ENCODE measurements around the gene COL5A3.

The COL5A3 gene

DNA sequence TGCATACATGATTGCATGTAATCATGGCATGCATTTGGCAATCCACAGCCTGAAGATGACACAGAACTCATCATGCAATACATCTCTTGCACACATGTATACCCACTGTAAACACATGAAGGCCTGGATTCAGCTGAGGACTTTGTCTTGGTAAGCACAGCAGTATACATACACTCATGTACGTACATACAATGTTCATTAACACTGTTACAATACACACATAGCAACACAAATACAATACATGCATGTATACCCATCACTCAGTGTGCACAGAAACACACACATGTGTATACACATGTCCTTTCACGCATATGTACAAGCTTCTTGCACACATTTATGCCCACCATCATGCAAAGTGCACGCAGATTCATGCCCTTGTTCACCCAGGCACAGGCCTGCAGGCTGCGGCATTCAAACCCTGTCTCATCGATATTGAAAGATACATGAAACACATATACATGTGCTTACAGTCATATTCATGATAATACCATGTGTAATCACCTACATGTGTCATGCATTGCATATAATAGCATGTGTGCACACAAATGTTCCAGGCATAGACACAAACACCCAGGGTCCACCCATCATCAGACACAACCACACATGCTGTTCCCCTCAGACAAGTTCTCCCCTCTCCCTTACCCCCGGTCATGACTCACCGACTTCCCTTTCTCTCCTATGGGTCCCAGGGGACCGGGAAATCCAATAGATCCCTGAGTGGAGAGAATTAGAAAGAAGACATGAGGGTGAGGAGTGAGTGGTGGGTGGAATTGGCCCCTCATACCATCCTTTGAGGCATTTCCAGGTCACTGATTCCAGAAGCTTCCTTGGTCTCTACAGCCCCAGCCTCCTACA is 28.7 kb downstream of the COL5A3 start:
- H3K36me3 Mint-ChIP-seq (ENCODE audit: insufficient read depth) = peaks cover 49% of the 10 kb centered on the region
- H3K27ac Mint-ChIP-seq = peak overlapping the region in 1 of 2 donors; percentile 11
- peaks cover 15 to 16% of the 10 kb centered on the region in 2 donors for H3K27me3 Mint-ChIP-seq
- H3K4me1 Mint-ChIP-seq (ENCODE audit: low read depth in 2 of 2) = no peaks in the 10 kb centered on the region
- ATAC-seq (replicated peaks) (no peak), DNase-seq (no peak)
- H3K4me3 Mint-ChIP-seq = no peak overlapping the region
- no peaks in the 10 kb centered on the region for H3K9me3 Mint-ChIP-seq

DNA sequence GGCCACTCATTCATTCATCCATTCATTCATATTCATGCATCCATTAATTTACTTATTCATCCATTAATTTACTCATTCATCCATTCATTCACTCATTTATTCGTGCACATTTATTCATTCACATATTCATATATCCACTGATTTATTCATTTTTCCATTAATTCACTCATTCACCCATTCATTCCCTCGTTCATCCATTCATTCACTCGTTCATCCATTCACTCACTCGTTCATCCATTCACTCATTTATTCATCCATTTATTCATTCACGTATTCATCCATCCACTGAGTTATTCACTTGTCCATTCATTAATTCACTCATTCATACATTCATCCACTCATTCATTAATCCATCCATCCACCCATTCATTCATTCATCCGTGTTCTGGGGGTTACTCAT is 38.2 kb downstream of the COL5A3 start:
- ATAC-seq (replicated peaks) (no peak), DNase-seq (no peak)
- H3K27ac Mint-ChIP-seq = no peak overlapping the region
- H3K9me3 Mint-ChIP-seq = no peaks in the 10 kb centered on the region
- H3K36me3 Mint-ChIP-seq (ENCODE audit: insufficient read depth) = no peaks in the 10 kb centered on the region
- no peak overlapping the region for H3K4me3 Mint-ChIP-seq
- peaks cover 20 to 22% of the 10 kb centered on the region in 2 donors for H3K27me3 Mint-ChIP-seq
- H3K4me1 Mint-ChIP-seq (ENCODE audit: low read depth in 2 of 2) = peaks cover 3 to 11% of the 10 kb centered on the region in 2 donors

DNA sequence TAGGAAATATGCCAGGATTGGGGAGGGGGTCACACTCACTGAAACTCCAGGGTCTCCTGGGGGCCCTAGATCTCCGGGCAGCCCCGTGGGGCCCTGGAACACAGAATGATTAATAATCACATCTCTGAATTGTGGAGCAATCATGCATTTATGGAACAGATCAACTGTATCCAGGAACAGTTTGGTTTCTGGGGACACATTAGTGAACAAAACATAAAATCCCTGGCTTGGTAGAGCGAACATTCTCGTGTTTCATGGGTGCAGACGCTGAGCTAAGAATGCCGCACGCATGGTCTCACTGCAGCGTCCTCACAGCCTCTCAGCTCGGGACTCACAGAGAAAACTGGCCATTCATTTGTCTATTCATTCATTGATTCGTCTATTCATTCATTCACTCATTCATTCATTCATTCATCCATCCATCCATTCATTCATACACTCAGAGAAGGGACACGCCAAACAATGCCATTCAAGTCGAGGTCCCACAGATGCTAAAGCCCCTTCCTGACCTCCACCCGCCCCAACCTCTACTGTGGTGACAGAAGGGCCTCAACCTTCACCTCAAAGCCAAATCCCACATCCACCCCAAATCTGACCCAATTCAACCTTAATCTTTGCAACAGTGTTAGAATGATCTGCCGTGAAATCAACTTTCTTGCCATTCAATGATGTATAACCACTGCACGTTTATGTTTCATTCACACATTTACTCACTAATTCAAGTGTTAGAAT is 39.0 kb downstream of the COL5A3 start:
- H3K36me3 Mint-ChIP-seq (ENCODE audit: insufficient read depth) = peaks cover 4% of the 10 kb centered on the region
- peak; percentile 44 for ATAC-seq (replicated peaks)
- H3K27ac Mint-ChIP-seq = no peak overlapping the region
- H3K4me1 Mint-ChIP-seq (ENCODE audit: low read depth in 2 of 2) = peaks cover 7 to 11% of the 10 kb centered on the region in 2 donors
- no peaks in the 10 kb centered on the region for H3K9me3 Mint-ChIP-seq
- H3K4me3 Mint-ChIP-seq = no peak overlapping the region
- no peak for DNase-seq
- H3K27me3 Mint-ChIP-seq = peaks cover 28 to 29% of the 10 kb centered on the region in 2 donors

DNA sequence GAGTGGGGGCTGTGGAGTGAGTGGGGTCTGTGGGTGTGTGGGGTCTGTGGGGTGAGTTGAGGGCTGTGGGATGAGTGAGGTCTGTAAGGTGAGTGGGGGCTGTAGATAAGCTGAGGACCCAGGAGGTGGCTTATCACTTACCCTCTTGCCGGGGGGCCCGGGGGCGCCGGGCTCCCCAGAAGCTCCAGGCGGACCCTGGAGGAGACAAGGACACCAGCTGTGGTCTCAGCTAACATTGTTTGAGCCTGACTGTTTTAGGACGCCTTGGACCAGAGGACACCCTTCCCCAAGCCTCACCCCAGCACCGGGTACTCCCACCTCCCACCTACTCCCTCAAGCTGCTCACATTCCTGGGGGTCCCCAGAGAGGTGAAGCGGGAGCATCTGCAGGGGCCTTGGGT is 39.8 kb downstream of the COL5A3 start:
- ATAC-seq (replicated peaks) = no peak
- Mint-ChIP-seq H3K27ac (no peak overlapping the region), H3K4me1 (ENCODE audit: low read depth in 2 of 2) (peaks cover 7 to 11% of the 10 kb centered on the region in 2 donors), H3K9me3 (no peaks in the 10 kb centered on the region), H3K36me3 (ENCODE audit: insufficient read depth) (peaks cover 9% of the 10 kb centered on the region), H3K4me3 (no peak overlapping the region), H3K27me3 (peaks cover 35 to 36% of the 10 kb centered on the region in 2 donors)
- DNase-seq = no peak

DNA sequence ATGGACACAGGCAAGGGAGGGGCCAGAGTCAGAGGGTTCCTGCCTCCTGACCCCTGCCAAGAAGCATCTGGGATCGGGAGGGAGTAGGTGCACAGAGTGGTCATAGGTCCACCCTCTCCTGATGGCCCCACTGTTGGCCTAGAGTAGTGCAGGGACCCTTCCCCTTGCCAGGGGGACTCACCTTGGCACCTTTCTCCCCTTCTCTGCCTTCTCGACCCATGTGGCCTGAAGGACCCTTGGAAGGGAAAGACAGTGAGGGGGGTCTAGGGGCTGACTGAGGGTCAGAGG is 40.7 kb downstream of the COL5A3 start:
- H3K27ac Mint-ChIP-seq = no peak overlapping the region
- ATAC-seq (replicated peaks) (no peak), DNase-seq (no peak)
- H3K9me3 Mint-ChIP-seq = no peaks in the 10 kb centered on the region
- no peak overlapping the region for H3K4me3 Mint-ChIP-seq
- H3K4me1 Mint-ChIP-seq (ENCODE audit: low read depth in 2 of 2) = peaks cover 7 to 11% of the 10 kb centered on the region in 2 donors
- H3K27me3 Mint-ChIP-seq = peaks cover 35 to 39% of the 10 kb centered on the region in 2 donors
- peaks cover 13% of the 10 kb centered on the region for H3K36me3 Mint-ChIP-seq (ENCODE audit: insufficient read depth)

DNA sequence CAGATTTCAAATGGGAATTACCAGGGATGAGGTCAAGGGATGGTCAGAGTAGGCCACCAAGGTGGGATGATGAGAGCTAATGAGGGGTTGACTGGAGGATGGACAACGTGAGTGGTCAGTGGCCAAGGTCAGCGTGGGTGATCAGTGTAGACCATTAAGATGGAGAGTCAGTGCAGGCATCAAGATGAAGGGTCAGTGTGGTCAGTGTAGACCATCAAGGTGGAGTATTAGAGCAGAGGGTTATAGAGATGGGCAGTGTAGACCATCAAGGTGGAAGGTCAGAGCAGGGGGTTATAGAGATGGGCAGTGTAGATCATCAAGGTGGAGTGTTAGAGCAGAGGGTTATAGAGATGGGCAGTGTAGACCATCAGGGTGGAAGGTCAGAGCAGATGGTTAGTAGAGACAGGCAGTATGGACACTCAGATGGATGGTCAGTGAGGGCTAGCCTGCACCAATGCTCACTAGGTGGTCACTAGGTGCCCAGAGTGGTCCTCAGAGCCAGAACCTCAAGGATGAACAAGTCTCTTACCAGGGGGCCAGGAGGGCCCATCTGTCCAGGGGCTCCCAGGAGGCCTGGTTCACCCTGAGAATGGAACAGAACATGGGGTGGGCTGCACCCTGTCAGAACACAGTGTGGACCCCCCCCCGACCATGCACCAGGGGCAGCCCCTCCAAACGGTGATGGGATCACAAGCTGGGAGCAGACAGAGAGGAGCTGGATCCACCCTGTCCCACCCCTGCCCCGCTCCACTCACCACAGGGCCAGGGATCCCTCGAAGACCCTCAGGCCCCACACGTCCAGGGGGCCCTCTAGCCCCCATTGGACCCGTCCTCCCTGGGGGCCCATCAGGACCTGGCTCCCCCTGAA is 41.2 kb downstream of the COL5A3 start:
- H3K9me3 Mint-ChIP-seq = no peaks in the 10 kb centered on the region
- H3K4me3 Mint-ChIP-seq = no peak overlapping the region
- H3K4me1 Mint-ChIP-seq (ENCODE audit: low read depth in 2 of 2) = peaks cover 7 to 11% of the 10 kb centered on the region in 2 donors
- peaks cover 35 to 39% of the 10 kb centered on the region in 2 donors for H3K27me3 Mint-ChIP-seq
- ATAC-seq (replicated peaks) (no peak), DNase-seq (no peak)
- H3K36me3 Mint-ChIP-seq (ENCODE audit: insufficient read depth) = peaks cover 13% of the 10 kb centered on the region
- peak overlapping the region in 1 of 2 donors; percentile 35 for H3K27ac Mint-ChIP-seq

DNA sequence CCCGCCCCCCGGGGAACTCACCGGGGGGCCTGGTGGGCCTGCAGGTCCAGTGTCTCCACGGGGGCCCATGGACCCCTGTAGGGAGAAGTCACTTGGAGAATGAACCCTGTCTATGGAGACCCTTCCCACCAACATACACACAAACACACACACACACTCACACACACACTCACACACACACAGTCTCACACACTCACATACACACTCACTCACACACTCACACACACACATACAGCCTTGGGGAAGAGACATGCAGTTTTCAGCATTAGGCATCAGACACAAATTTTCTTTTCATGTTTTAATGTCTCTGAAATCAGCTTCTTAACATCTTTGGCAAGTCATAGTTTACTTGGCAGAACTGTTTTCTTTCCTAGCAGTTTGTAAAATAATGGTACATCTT is 43.0 kb downstream of the COL5A3 start:
- H3K36me3 Mint-ChIP-seq (ENCODE audit: insufficient read depth) = peaks cover 13% of the 10 kb centered on the region

DNA sequence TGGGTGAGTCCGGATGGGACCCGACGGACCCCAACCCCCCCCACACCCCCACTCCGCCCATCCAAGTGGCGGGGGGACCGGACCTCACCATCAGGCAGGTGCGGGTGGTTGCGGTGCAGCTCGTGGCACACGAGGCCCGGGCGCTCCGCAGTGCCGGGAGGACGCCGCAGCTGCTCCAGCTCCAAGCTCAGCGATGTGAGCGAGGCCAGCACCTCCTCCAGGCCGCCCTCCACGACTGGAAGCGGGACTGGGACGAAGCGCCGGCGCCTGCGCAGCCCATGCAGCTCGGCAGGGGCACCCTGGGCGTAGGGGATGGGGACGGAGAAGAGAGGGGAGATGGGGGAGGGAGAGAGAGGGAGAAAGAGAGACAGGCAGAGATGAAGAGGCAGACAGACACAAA is 43.9 kb downstream of the COL5A3 start:
- no peak overlapping the region for H3K4me3 Mint-ChIP-seq
- no peaks in the 10 kb centered on the region for H3K9me3 Mint-ChIP-seq
- peaks cover 16% of the 10 kb centered on the region for H3K36me3 Mint-ChIP-seq (ENCODE audit: insufficient read depth)
- ATAC-seq (replicated peaks) (no peak), DNase-seq (no peak)
- H3K27ac Mint-ChIP-seq = no peak overlapping the region
- peaks cover 2 to 5% of the 10 kb centered on the region in 2 donors for H3K4me1 Mint-ChIP-seq (ENCODE audit: low read depth in 2 of 2)
- H3K27me3 Mint-ChIP-seq = peaks cover 45 to 47% of the 10 kb centered on the region in 2 donors

More for the DNA sequence above, 43.0 kb downstream of the COL5A3 start:
- H3K27ac Mint-ChIP-seq = no peak overlapping the region
- H3K9me3 Mint-ChIP-seq = no peaks in the 10 kb centered on the region
- no peak overlapping the region for H3K4me3 Mint-ChIP-seq
- ATAC-seq (replicated peaks) (no peak), DNase-seq (no peak)
- peaks cover 7 to 11% of the 10 kb centered on the region in 2 donors for H3K4me1 Mint-ChIP-seq (ENCODE audit: low read depth in 2 of 2)
- peaks cover 41 to 45% of the 10 kb centered on the region in 2 donors for H3K27me3 Mint-ChIP-seq

DNA sequence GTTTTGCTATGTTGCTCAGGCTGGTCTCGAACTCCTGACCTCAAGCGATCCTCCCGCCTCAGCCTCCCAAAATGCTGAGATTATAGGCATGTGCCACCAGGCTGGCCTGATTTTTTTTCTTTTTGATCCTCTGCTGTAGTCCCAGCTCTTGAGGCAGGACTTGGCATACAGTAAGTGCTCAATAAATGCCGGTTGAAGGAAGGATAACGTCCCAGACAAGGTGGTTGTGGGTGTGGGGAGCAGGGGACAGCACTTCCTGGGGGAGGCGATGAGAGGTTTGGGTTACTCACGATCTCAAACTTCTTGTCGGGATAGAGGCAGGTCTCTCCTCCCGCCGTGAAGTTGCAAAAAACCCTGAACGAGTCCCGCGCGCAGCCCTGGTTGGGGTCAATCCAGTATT is 44.3 kb downstream of the COL5A3 start:
- Mint-ChIP-seq H3K4me3 (no peak overlapping the region), H3K27ac (no peak overlapping the region), H3K9me3 (no peaks in the 10 kb centered on the region), H3K4me1 (ENCODE audit: low read depth in 2 of 2) (peaks cover 0 to 4% of the 10 kb centered on the region in 2 donors), H3K36me3 (ENCODE audit: insufficient read depth) (peaks cover 18% of the 10 kb centered on the region), H3K27me3 (peaks cover 45 to 49% of the 10 kb centered on the region in 2 donors)
- ATAC-seq (replicated peaks) (no peak), DNase-seq (no peak)

DNA sequence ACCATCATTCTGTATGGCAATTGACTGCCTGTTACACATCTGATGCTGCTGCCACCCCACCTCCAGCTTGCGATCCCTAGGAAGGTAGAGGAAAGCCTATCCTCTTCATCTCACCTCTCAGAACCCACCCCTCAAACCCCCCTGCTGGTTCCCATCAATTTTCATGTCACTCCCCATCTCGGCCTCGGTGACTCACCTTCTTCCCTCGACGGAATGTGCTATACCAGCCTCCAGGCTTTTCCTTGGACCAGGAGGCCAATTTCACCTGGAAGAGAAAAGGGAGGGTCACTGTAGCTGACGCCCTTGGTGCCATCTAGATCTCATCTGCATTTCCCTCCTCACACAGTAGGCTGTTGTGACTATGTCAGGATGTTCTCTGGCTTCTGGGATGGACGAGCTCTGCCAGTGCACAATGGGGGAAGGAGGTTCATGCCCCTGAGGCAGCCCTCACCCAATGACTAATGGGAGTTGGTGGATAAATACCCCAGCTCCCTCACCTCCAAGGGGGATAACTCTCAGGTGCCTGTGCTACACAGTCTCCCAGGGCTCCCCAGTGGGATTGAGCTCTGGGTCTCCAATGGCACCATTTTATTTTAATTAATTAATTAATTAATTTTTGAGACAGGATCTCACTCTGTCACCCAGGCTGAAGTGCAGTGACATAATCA is 47.5 kb downstream of the COL5A3 start:
- no peaks in the 10 kb centered on the region for H3K9me3 Mint-ChIP-seq
- peaks cover 31 to 46% of the 10 kb centered on the region in 2 donors for H3K27me3 Mint-ChIP-seq
- H3K36me3 Mint-ChIP-seq (ENCODE audit: insufficient read depth) = peaks cover 26% of the 10 kb centered on the region
- DNase-seq (no peak), ATAC-seq (replicated peaks) (no peak)
- H3K4me1 Mint-ChIP-seq (ENCODE audit: low read depth in 2 of 2) = peaks cover 0 to 4% of the 10 kb centered on the region in 2 donors
- no peak overlapping the region for H3K27ac Mint-ChIP-seq
- no peak overlapping the region for H3K4me3 Mint-ChIP-seq

DNA sequence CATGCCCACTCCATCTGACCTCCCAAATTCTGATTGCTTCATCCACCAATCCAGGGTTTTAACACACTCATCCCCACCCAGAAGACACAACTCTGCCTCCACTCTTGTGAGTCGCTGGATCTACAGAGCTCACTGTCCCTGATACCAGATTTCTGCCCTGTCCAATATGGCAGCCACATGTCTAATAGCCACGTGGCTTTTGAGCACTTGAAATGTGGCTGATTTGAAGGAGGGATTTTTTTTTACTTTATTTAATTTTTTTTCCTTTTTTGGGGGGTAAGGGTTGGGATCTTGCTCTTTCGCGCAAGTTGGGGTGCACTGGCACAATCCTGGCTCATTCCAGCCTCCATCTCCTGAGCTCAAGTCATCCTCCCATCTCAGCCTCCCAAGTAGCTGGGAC is 49.2 kb downstream of the COL5A3 start:
- no peaks in the 10 kb centered on the region for H3K4me1 Mint-ChIP-seq (ENCODE audit: low read depth in 2 of 2)
- H3K27me3 Mint-ChIP-seq = peaks cover 16 to 32% of the 10 kb centered on the region in 2 donors
- H3K27ac Mint-ChIP-seq = no peak overlapping the region
- no peaks in the 10 kb centered on the region for H3K9me3 Mint-ChIP-seq
- peaks cover 23% of the 10 kb centered on the region for H3K36me3 Mint-ChIP-seq (ENCODE audit: insufficient read depth)
- ATAC-seq (replicated peaks) (no peak), DNase-seq (no peak)
- H3K4me3 Mint-ChIP-seq = no peak overlapping the region

DNA sequence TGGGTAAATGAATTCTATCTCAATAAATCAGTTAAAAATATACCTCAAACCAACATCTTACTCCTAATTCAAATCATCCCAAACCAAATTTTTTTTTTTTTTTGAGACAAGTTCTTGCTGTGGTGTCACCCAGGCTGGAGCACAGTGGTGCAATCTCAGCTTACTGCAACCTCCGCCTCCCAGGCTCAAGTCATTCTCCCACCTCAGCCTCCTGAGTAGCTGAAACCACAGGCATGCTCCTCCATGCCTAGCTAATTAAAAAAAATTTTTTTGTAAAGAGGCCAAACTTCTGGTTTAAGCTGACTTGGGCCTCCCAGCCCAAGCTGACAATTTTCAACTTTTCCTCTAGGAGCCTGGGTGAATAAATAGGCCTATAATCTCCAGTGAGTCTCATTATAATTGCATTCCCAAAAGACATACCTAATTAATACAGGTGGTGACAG is 51.9 kb downstream of the COL5A3 start:
- Mint-ChIP-seq H3K36me3 (ENCODE audit: insufficient read depth) (peaks cover 13% of the 10 kb centered on the region), H3K27me3 (peaks cover 10 to 23% of the 10 kb centered on the region in 2 donors), H3K9me3 (no peaks in the 10 kb centered on the region), H3K4me3 (no peak overlapping the region), H3K4me1 (ENCODE audit: low read depth in 2 of 2) (no peaks in the 10 kb centered on the region), H3K27ac (no peak overlapping the region)
- no peak for ATAC-seq (replicated peaks)
- no peak for DNase-seq

DNA sequence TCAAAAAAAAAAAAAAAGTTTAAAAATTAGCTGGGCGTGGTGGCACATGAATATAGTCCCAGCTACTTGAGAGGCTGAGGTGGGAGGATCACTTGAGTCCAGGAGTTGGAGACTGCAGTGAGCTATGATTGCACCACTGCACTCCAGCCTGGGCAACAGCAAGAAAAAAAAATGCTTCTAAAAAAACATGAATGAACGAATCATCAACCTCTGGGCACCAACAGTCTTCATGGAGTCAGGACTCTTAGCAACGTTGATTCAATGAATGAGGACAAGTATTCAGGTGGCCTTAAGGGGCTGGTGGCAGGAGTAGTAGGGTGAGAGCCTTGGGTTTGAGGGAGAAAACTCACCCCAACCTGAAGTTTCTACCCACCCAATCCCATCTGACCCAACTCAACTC is 53.3 kb downstream of the COL5A3 start:
- H3K27ac Mint-ChIP-seq = no peak overlapping the region
- no peaks in the 10 kb centered on the region for H3K4me1 Mint-ChIP-seq (ENCODE audit: low read depth in 2 of 2)
- H3K9me3 Mint-ChIP-seq = no peaks in the 10 kb centered on the region
- H3K4me3 Mint-ChIP-seq = no peak overlapping the region
- no peak for ATAC-seq (replicated peaks)
- DNase-seq = no peak
- H3K36me3 Mint-ChIP-seq (ENCODE audit: insufficient read depth) = peaks cover 16% of the 10 kb centered on the region
- peaks cover under 1 to 15% of the 10 kb centered on the region in 2 donors for H3K27me3 Mint-ChIP-seq

Data from effector memory CD8-positive, alpha-beta T cell (primary cell).